Activated CD4-positive, alpha-beta memory T cell treated with anti-CD3 and anti-CD28 coated beads, Interleukin-2, amount 10 ng/mL, durations not matched to agents 7 days and 5 days (primary cell): ENCODE measurements around the gene BBOX1. TPM values are rescaled to one million over a fixed set of nuclear protein-coding genes. Genes with fewer than 3 reads are reported as not detected.

Source experiments
- CTCF ChIA-PET: fragments of 350-600 bp; sonication (Branson Sonifier 250); formaldehyde crosslinking; loops from one replicate; lab custom pipeline; 2021; ENCODE audit warnings: antibody characterized with exemption, inconsistent platforms; lab: Charles Lee
- POLR2A ChIA-PET: fragments of 350-600 bp; sonication (Branson Sonifier 250); formaldehyde crosslinking; loops from one replicate; lab custom pipeline; 2021; ENCODE audit warnings: antibody characterized with exemption; lab: Charles Lee
- DNase-seq: peaks from one replicate; pipeline ENCODE4 v3.0.0-alpha.2; 2020
- H3K27ac Mint-ChIP-seq: one replicate; pipeline ENCODE4 v1.8.0; 2021; ENCODE audit warnings: mild to moderate bottlenecking, mixed read lengths
- H3K27me3 Mint-ChIP-seq: one replicate; pipeline ENCODE4 v1.8.0; 2021; ENCODE audit warnings: mixed read lengths
- H3K36me3 Mint-ChIP-seq: one replicate; pipeline ENCODE4 v1.8.0; 2021; ENCODE audit warnings: low read depth, mixed read lengths
- H3K4me1 Mint-ChIP-seq: one replicate; pipeline ENCODE4 v1.8.0; 2021; ENCODE audit warnings: mixed read lengths
- H3K4me3 Mint-ChIP-seq: one replicate; pipeline ENCODE4 v1.8.0; 2021; ENCODE audit warnings: mild to moderate bottlenecking, mixed read lengths
- H3K9me3 Mint-ChIP-seq: one replicate; pipeline ENCODE4 v1.8.0; 2021; ENCODE audit warnings: mixed read lengths
- total RNA-seq, 2 experiments: library from RNA; stranded (reverse); gene quantifications; one replicate each; pipeline ENCODE4 v1.2.3, GENCODE V29; 2021

Gene BBOX1
- total RNA-seq, 2 experiments from 2014 or later, result not detected

DNA sequence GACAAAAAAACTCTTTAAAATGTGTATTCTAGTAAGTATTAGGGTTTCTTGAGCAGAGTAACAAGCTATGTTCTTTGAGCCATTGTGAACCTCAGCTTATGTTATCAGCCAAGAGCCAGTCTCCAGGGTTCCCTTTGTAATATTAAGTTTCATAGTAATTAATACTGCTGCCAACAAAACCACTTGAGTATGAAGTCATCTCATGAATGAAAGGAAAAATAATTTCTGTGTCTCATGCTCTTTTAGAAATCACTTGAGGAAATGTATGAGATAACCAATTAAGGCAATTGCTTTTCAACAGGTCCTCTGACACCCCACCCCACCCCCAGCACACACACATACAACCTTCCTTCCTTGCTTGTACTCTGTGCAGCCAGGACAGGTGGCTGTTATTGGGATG, 59.9 kb downstream of the BBOX1 start:
- Mint-ChIP-seq H3K27ac (no peak overlapping the region), H3K9me3 (no peaks in the 10 kb centered on the region), H3K36me3 (no peaks in the 10 kb centered on the region), H3K4me3 (no peak overlapping the region), H3K4me1 (no peaks in the 10 kb centered on the region), H3K27me3 (no peaks in the 10 kb centered on the region)
- no peak for DNase-seq
- ChIA-PET CTCF (no interaction called here), POLR2A (no interaction called here)

DNA sequence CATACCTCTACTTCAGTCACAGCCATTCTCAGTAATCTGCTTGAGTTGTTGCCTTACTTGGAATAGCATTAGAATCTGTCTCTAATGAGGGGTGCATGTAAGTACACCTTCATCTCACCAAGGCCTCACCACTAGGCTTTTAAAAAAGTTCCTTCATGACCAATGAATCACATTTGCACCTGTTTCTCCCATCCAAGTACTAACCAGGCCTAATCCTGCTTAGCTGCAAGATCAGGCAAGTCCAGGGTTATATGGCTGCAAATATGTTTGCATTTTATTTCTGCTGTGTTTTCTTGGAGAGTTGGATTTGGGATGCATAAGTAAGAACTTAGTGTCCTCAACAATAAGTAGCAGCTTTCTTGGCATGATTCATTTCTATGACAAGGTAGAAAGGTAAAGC, 66.9 kb downstream of the BBOX1 start:
- CTCF ChIA-PET, result no interaction called here
- Mint-ChIP-seq H3K4me1 (no peaks in the 10 kb centered on the region), H3K36me3 (no peaks in the 10 kb centered on the region), H3K9me3 (no peaks in the 10 kb centered on the region), H3K27ac (no peak overlapping the region), H3K4me3 (no peak overlapping the region), H3K27me3 (no peaks in the 10 kb centered on the region)
- no peak for DNase-seq
- POLR2A ChIA-PET, result no interaction called here

DNA sequence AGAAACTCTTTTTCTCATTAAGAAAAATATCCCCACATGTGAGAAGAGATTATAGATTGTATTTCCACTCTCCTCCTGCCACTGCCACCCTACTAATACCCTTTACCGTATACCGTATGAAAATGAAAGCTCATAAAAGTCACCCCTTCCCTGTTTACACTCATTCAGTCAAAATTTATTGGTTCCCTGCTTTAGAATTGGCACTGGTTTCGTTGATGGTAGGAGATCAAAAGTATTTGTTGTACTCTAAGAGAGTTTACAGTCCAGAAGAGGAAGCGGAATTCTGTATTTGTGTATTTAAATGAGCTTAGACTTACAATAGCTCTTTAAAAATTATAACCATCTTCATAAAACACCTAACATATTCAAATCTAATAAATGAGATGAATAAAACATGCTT, 68.2 kb downstream of the BBOX1 start:
- H3K4me3 Mint-ChIP-seq, result no peak overlapping the region
- no peaks in the 10 kb centered on the region for H3K4me1 Mint-ChIP-seq
- H3K9me3 Mint-ChIP-seq, result no peaks in the 10 kb centered on the region
- DNase-seq, result no peak
- POLR2A ChIA-PET, result no interaction called here
- H3K27ac Mint-ChIP-seq, result no peak overlapping the region
- CTCF ChIA-PET, result no interaction called here
- no peaks in the 10 kb centered on the region for H3K36me3 Mint-ChIP-seq
- H3K27me3 Mint-ChIP-seq, result no peaks in the 10 kb centered on the region

DNA sequence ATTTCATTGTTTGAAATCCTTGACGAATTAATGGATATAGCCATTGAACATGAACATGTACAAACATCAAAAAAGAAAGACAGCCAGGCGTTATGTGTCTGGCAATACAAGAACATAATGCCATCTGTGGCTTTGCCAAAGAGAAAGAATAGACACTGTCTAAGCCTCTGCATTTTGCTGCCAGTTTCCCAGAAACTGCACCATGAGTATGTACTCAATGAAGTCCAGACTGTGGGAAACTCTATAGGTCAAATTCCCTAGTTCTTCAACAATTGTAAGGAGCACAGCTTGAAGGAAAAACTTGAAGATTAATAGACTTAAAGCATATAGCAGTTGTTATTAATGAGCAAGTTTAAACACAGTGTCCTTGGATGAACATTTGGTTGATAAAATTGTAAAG, 71.3 kb downstream of the BBOX1 start:
- POLR2A ChIA-PET, result no interaction called here
- no peaks in the 10 kb centered on the region for H3K36me3 Mint-ChIP-seq
- CTCF ChIA-PET, result no interaction called here

DNA sequence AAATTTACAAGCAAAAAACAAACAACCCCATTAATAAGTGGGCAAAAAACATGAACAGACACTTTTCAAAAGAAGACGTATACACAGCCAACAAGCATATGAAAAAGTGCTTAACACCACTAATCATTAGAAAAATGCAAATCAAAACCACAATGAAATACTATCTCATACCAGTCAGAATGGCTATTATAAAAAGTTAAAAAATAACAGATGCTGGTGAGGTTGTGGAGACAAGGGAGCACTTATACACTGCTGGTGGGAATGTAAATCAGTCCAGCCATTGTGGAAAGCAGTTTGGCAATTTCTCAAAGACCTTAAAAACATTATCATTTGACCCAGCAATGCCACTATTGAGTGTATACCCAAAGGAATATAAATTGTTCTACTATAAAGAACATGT, 72.3 kb downstream of the BBOX1 start:
- Mint-ChIP-seq H3K4me3 (no peak overlapping the region), H3K27ac (no peak overlapping the region), H3K36me3 (no peaks in the 10 kb centered on the region), H3K4me1 (no peaks in the 10 kb centered on the region), H3K27me3 (no peaks in the 10 kb centered on the region), H3K9me3 (no peaks in the 10 kb centered on the region)
- POLR2A ChIA-PET, result no interaction called here
- CTCF ChIA-PET, result no interaction called here
- DNase-seq, result no peak

More for the DNA sequence above, 71.3 kb downstream of the BBOX1 start:
- Mint-ChIP-seq H3K27me3 (no peaks in the 10 kb centered on the region), H3K27ac (no peak overlapping the region), H3K4me3 (no peak overlapping the region), H3K9me3 (no peaks in the 10 kb centered on the region), H3K4me1 (no peaks in the 10 kb centered on the region)
- no peak for DNase-seq

DNA sequence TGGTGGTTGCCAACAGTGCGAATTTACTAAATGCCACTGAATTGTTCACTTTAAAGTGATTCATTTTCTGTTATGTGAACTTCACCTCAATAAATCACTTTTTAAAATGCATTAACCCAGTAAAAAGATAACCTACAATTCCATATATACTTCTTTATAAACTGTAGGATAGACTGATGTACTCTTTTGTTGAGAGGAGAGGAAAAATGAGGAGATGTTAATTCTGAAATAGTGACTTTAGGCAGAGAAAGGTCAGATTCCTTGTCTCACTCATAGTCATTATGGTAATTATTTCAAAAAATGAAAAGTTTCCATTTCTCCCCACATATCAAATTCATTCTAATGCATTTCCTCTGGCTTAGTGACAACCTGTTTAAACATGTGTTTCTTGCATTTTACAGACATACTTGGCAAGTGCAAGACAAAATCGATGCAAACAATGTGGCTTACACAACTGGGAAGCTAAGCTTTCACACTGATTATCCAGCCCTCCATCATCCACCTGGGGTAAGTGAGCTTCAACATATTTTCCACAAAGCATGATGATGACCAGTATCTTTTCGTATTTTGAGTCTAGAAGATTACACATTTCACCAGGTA, 74.5 kb downstream of the BBOX1 start:
- Mint-ChIP-seq H3K4me3 (no peak overlapping the region), H3K27ac (no peak overlapping the region), H3K9me3 (no peaks in the 10 kb centered on the region), H3K4me1 (no peaks in the 10 kb centered on the region), H3K27me3 (no peaks in the 10 kb centered on the region), H3K36me3 (no peaks in the 10 kb centered on the region)
- CTCF ChIA-PET, result no interaction called here
- POLR2A ChIA-PET, result no interaction called here
- DNase-seq, result no peak

GRCh38 chr11:27116684-27117083, 76.1 kb downstream of the BBOX1 start:
- no peak overlapping the region for H3K4me3 Mint-ChIP-seq
- no peaks in the 10 kb centered on the region for H3K4me1 Mint-ChIP-seq
- no peaks in the 10 kb centered on the region for H3K27me3 Mint-ChIP-seq
- H3K9me3 Mint-ChIP-seq, result no peaks in the 10 kb centered on the region
- ChIA-PET POLR2A (no interaction called here), CTCF (interaction anchor here (0.6 kb wide), 1 partner anchor 112 kb away, joined by 3 read pairs; no protein-coding TSS in a partner anchor)
- H3K36me3 Mint-ChIP-seq, result no peaks in the 10 kb centered on the region
- DNase-seq, result no peak
- H3K27ac Mint-ChIP-seq, result no peak overlapping the region

DNA sequence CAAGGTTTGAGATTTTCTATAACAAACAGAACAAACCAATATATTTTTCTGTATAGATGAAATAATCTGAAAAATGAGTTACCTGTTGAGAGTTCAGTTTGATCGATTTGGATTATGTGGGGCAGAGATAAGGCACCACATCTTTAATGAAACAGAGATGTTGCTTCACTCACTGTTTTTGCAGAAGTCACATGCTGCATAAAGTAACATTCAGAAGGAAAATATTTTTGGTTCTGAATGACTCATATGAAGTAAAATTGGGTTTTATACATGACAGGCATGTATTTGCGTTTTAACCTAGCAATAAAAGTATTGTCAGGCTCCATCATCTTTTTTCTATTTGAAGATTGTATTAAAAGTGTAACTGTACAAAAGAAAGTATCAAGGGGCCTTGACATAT, 77.8 kb downstream of the BBOX1 start:
- POLR2A ChIA-PET, result no interaction called here
- H3K27ac Mint-ChIP-seq, result no peak overlapping the region
- H3K4me3 Mint-ChIP-seq, result no peak overlapping the region
- no peaks in the 10 kb centered on the region for H3K27me3 Mint-ChIP-seq
- H3K36me3 Mint-ChIP-seq, result no peaks in the 10 kb centered on the region
- CTCF ChIA-PET, result no interaction called here
- DNase-seq, result no peak
- no peaks in the 10 kb centered on the region for H3K4me1 Mint-ChIP-seq
- no peaks in the 10 kb centered on the region for H3K9me3 Mint-ChIP-seq

DNA sequence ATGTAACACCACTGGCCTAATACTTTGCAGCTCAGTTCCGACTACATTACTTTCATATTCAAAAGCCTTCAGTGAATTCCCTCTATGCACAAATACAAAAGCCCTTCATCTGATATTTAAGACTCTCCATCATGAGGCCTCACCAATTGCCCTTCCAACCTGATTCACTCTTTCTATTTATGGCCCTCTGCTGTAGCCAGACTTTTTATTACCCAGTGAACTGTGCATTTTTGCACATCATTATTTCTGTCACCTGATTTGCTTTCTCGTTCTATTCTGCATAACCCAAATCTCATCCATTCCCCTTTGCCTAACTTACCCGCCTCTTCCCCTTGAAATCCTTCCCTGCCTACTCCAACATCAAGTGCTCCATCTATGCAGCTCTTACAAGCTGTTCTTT, 78.3 kb downstream of the BBOX1 start:
- DNase-seq, result no peak
- Mint-ChIP-seq H3K4me1 (no peaks in the 10 kb centered on the region), H3K27me3 (no peaks in the 10 kb centered on the region), H3K4me3 (no peak overlapping the region), H3K27ac (no peak overlapping the region), H3K36me3 (no peaks in the 10 kb centered on the region), H3K9me3 (no peaks in the 10 kb centered on the region)
- CTCF ChIA-PET, result no interaction called here
- POLR2A ChIA-PET, result no interaction called here

GRCh38 chr11:27119396-27119795, 78.8 kb downstream of the BBOX1 start:
- no peak for DNase-seq
- no peaks in the 10 kb centered on the region for H3K27me3 Mint-ChIP-seq
- H3K4me1 Mint-ChIP-seq, result no peaks in the 10 kb centered on the region
- no peaks in the 10 kb centered on the region for H3K36me3 Mint-ChIP-seq
- ChIA-PET POLR2A (no interaction called here), CTCF (no interaction called here)
- no peaks in the 10 kb centered on the region for H3K9me3 Mint-ChIP-seq
- no peak overlapping the region for H3K27ac Mint-ChIP-seq
- no peak overlapping the region for H3K4me3 Mint-ChIP-seq

GRCh38 chr11:27120211-27120610, 79.6 kb downstream of the BBOX1 start:
- Mint-ChIP-seq H3K36me3 (no peaks in the 10 kb centered on the region), H3K4me1 (no peaks in the 10 kb centered on the region), H3K9me3 (no peaks in the 10 kb centered on the region), H3K27me3 (no peaks in the 10 kb centered on the region), H3K27ac (no peak overlapping the region), H3K4me3 (no peak overlapping the region)
- DNase-seq, result no peak
- POLR2A ChIA-PET, result no interaction called here
- CTCF ChIA-PET, result no interaction called here

DNA sequence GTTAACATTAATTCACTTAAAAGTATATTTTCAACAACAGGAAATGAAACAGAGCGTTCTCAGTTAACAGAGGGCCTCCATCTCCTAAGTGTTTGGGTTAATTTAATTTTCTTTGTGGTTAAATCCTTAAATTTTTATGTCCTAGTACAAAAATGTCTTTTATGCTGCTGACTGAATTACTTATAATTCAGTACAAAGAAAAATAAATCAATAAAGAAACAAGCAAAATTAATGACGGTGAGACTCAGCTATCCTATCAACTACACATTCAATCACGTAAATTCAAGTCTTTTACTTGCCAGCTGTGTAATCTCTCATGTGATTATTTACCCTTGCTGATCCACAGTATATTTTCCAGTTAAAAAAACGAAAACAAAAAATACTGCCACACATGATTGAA, 81.4 kb downstream of the BBOX1 start:
- POLR2A ChIA-PET, result no interaction called here
- H3K36me3 Mint-ChIP-seq, result no peaks in the 10 kb centered on the region
- DNase-seq, result no peak

DNA sequence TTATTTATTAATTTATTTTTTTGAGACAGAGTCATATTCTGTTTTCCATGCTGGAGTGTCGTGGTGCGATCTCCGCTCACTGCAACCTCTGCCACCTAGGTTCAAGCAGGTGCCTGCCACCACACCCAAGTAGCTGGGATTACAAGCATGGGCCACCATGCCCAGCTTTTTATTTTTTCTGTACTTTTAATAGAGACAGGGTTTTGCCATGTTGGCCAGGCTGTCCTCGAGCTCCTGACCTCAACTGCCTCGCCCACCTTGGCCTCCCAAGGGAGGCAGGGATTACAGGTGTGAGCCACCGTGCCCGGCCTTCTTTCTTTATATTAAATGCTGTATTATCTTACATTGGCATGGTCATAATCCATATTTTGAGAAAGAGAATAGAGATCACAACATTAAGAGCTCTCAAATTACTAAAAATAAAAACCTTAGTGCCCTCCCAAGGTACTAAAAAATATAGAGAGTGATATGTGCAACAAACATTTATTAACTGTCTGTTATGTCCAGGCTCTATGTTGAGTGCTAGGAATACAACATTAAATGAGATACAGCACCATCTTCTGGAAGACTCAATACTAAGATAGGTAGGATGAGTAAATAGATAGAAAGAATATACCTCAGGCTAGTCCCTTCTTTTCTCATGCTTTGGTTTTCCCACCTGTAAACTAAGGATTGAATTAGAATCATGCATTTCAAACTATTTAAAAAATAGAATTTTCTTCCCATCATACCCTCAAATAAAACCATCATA, 84.1 kb downstream of the BBOX1 start:
- H3K27me3 Mint-ChIP-seq, result no peaks in the 10 kb centered on the region

More for the DNA sequence above, 81.4 kb downstream of the BBOX1 start:
- Mint-ChIP-seq H3K4me3 (no peak overlapping the region), H3K27ac (no peak overlapping the region), H3K27me3 (no peaks in the 10 kb centered on the region), H3K9me3 (no peaks in the 10 kb centered on the region), H3K4me1 (no peaks in the 10 kb centered on the region)
- CTCF ChIA-PET, result no interaction called here

GRCh38 chr11:27129686-27130085, 89.1 kb downstream of the BBOX1 start:
- ChIA-PET POLR2A (no interaction called here), CTCF (no interaction called here)
- Mint-ChIP-seq H3K36me3 (no peaks in the 10 kb centered on the region), H3K9me3 (peaks cover 2% of the 10 kb centered on the region), H3K4me1 (no peaks in the 10 kb centered on the region), H3K27me3 (no peaks in the 10 kb centered on the region), H3K27ac (no peak overlapping the region), H3K4me3 (no peak overlapping the region)
- no peak for DNase-seq

More for the DNA sequence above, 84.1 kb downstream of the BBOX1 start:
- no peak for DNase-seq
- no peak overlapping the region for H3K27ac Mint-ChIP-seq
- peaks cover 2% of the 10 kb centered on the region for H3K9me3 Mint-ChIP-seq
- ChIA-PET POLR2A (no interaction called here), CTCF (no interaction called here)
- no peaks in the 10 kb centered on the region for H3K4me1 Mint-ChIP-seq
- no peaks in the 10 kb centered on the region for H3K36me3 Mint-ChIP-seq
- H3K4me3 Mint-ChIP-seq, result no peak overlapping the region
